Measurements from ENCODE around the gene GNB1L. TPM values are rescaled to one million over a fixed set of nuclear protein-coding genes. Genes with fewer than 3 reads are reported as not detected.

Gene GNB1L
- total and polyA plus RNA-seq, 2 of the 13 experiments (the other 11 are each of a cell fraction or from before 2014, with no cell fraction given), result 2.5 to 7.4 TPM

GRCh38 chr22:19853879-19854777 lies 546 bp downstream of the GNB1L start (continued):
- peak; percentile 64 for TF ChIP-seq ZNF18 (CRISPR knock-in tag; IDR thresholded peaks at IDR 0.05; ENCODE audit: insufficient replicate concordance)
- no peak for TF ChIP-seq THRA (CRISPR knock-in tag; IDR thresholded peaks at IDR 0.05; ENCODE audit: borderline replicate concordance)
- no peak for TF ChIP-seq NBN (conservative IDR thresholded peaks at IDR 0.05)
- TF ChIP-seq ZNF567 (CRISPR knock-in tag; IDR thresholded peaks at IDR 0.05; ENCODE audit: borderline replicate concordance), result no peak
- no peak for TF ChIP-seq CHCHD3 (CRISPR knock-in tag; IDR thresholded peaks at IDR 0.05)
- TF ChIP-seq MLXIP (CRISPR knock-in tag; IDR thresholded peaks at IDR 0.05; ENCODE audit: borderline replicate concordance), result 0 out of 2 replicates have a peak, but pooled peaks have one; percentile 3
- TF ChIP-seq ZNF224 (CRISPR knock-in tag; IDR thresholded peaks at IDR 0.05), result 0 out of 2 replicates have a peak, but pooled peaks have one; percentile 55
- TF ChIP-seq ZFYVE20 (CRISPR knock-in tag; IDR thresholded peaks at IDR 0.05; ENCODE audit: borderline replicate concordance, low read depth), result no peak
- peak; percentile 60; the same call in 1 of the 2 replicates for TF ChIP-seq IRF1 (CRISPR knock-in tag; IDR thresholded peaks at IDR 0.05; ENCODE audit: low read depth)
- no peak for TF ChIP-seq ETV5 (CRISPR knock-in tag; IDR thresholded peaks at IDR 0.05; ENCODE audit: borderline replicate concordance)
- no peak for TF ChIP-seq XRCC5 (optimal IDR thresholded peaks at IDR 0.05; ENCODE audit: low read length)
- TF ChIP-seq TFE3 (CRISPR knock-in tag; IDR thresholded peaks at IDR 0.05), result peak; percentile 2; the same call in 1 of the 2 replicates
- no peak for TF ChIP-seq ZNF138 (CRISPR knock-in tag; IDR thresholded peaks at IDR 0.05; ENCODE audit: low read depth)
- no peak for TF ChIP-seq ZNF350 (CRISPR knock-in tag; IDR thresholded peaks at IDR 0.05; ENCODE audit: borderline replicate concordance, low read depth)
- TF ChIP-seq HOXD1 (CRISPR knock-in tag; IDR thresholded peaks at IDR 0.05), result no peak

Data from HepG2 (cell line).